Measurements from ENCODE around the gene ANAPC4. TPM values are rescaled to one million over a fixed set of nuclear protein-coding genes. Genes with fewer than 3 reads are reported as not detected.

Gene ANAPC4
- total and polyA plus RNA-seq, 2 of the 8 experiments (the other 6 are each of a cell fraction or from before 2014, with no cell fraction given) = 8.7 to 31.6 TPM

- no peak overlapping the region for H3K4me3 ChIP-seq (ENCODE audit: extremely low read depth in 1 of 4, insufficient read depth in 2 of 4, low read depth in 3 of 4, low read length in 4 of 4)
- H3K9me3 ChIP-seq (ENCODE audit: insufficient read depth in 2 of 2, low read depth in 1 of 2, low read length in 1 of 2) = no peaks in the 10 kb centered on the region
- no peaks in the 10 kb centered on the region for H3K79me2 ChIP-seq (ENCODE audit: control insufficient read depth in 1 of 2, insufficient read depth in 2 of 2, low read length in 2 of 2)
- H3K18ac ChIP-seq (ENCODE audit: extremely low read depth, low read length) = no peak overlapping the region
- H2BK20ac ChIP-seq (ENCODE audit: low read length) = no peak overlapping the region
- no peak overlapping the region for H4K8ac ChIP-seq (ENCODE audit: extremely low read depth, insufficient read depth, low read length)
- no peak overlapping the region for H2BK15ac ChIP-seq (ENCODE audit: low read length)
- H2AK5ac ChIP-seq (ENCODE audit: low read depth, low read length) = no peak overlapping the region
- no peaks in the 10 kb centered on the region for H4K20me1 ChIP-seq (replicated peaks in 1 of 2; ENCODE audit: control insufficient read depth in 1 of 2, insufficient read depth in 2 of 2, low read length in 2 of 2)
- H3K23me2 ChIP-seq (ENCODE audit: low read depth, low read length) = no peaks in the 10 kb centered on the region
- H4K91ac ChIP-seq (replicated peaks; ENCODE audit: insufficient read length, low read length) = no peak overlapping the region
- no peak overlapping the region for H2AFZ ChIP-seq (ENCODE audit: low read length)
- no peak overlapping the region for H2BK12ac ChIP-seq (ENCODE audit: low read depth, low read length)
- TF ChIP-seq RBBP5 (IDR thresholded peaks at IDR 0.05; ENCODE audit: borderline replicate concordance, low read depth, low read length) (no peak), KDM4A (IDR thresholded peaks at IDR 0.05; ENCODE audit: low read depth, low read length, severe bottlenecking) (no peak), SIRT6 (IDR thresholded peaks at IDR 0.05; ENCODE audit: low read length) (no peak), BCL11A (IDR thresholded peaks at IDR 0.05; ENCODE audit: low read depth in 2 of 2, low read length in 2 of 2) (no peak), YY1 (IDR thresholded peaks at IDR 0.05; ENCODE audit: low read depth, low read length) (no peak), CBX5 (IDR thresholded peaks at IDR 0.05; ENCODE audit: low read depth, low read length) (no peak), SIN3A (conservative IDR thresholded peaks at IDR 0.05 in 1 of 2, IDR thresholded peaks at IDR 0.05 in 1 of 2; ENCODE audit: low read depth in 1 of 2, low read length in 2 of 2) (no peak), NRF1 (IDR thresholded peaks at IDR 0.05; ENCODE audit: low read depth, low read length) (no peak), HDAC6 (IDR thresholded peaks at IDR 0.05; ENCODE audit: low read depth, low read length) (no peak)
- WGBS, 2 experiments (ENCODE audit: extremely low coverage in 1 of 2, insufficient coverage in 1 of 2, insufficient read length in 1 of 2, insufficient replicate concordance in 2 of 2, low coverage in 1 of 2, low lambda C conversion rate in 2 of 2, missing lambda C conversion rate in 1 of 2) = 88% methylated on average over 2 of the region's 2 CpGs; no CpG with 5 or more reads in 1 of the 2 experiments
- H3K4ac ChIP-seq (replicated peaks; ENCODE audit: insufficient read length, low read depth, low read length) = no peak overlapping the region
- ChIA-PET POLR2A (ENCODE audit: partially characterized antibody) (no interaction called here), CTCF (ENCODE audit: partially characterized antibody) (interaction anchor here (0.6 to 1.5 kb wide), 6 partner anchors 11 to 367 kb away, joined by 3 read pairs; partner anchors contain the start of gene ZCCHC4)
- H3K4me2 ChIP-seq (ENCODE audit: insufficient read depth in 1 of 2, low read depth in 2 of 2, low read length in 2 of 2) = no peak overlapping the region
- H3K27me3 ChIP-seq (replicated peaks in 1 of 4; ENCODE audit: control insufficient read depth in 3 of 4, extremely low read depth in 1 of 4, insufficient read depth in 3 of 4, low read length in 3 of 4) = no peaks in the 10 kb centered on the region
- no peaks in the 10 kb centered on the region; the same call in 1 of the 2 replicates for H3K79me1 ChIP-seq (ENCODE audit: low read depth, low read length)
- no peak overlapping the region for H4K5ac ChIP-seq (ENCODE audit: insufficient read length, low read depth, low read length)
- no peak overlapping the region for H3K14ac ChIP-seq (ENCODE audit: insufficient read length)
- no peak overlapping the region for H2BK120ac ChIP-seq (replicated peaks; ENCODE audit: low read depth, low read length)
- H3K9ac ChIP-seq (replicated peaks in 1 of 4; ENCODE audit: extremely low read depth in 1 of 4, low read depth in 3 of 4, low read length in 3 of 4) = no peak overlapping the region
- FAIRE-seq (no peak), DNase-seq (ENCODE audit: low read depth in 1 of 2, low spot score in 2 of 2) (no peak)
- H3K27ac ChIP-seq (ENCODE audit: low read depth, low read length) = no peak overlapping the region
- H3K4me1 ChIP-seq (replicated peaks in 1 of 4; ENCODE audit: control insufficient read depth in 3 of 4, insufficient read depth in 4 of 4, low read length in 3 of 4) = no peaks in the 10 kb centered on the region
- H3K56ac ChIP-seq (replicated peaks; ENCODE audit: insufficient read length, low read depth, low read length) = no peak overlapping the region
- no peak overlapping the region for H3K23ac ChIP-seq (ENCODE audit: insufficient read length)
- no peak overlapping the region for H2BK5ac ChIP-seq (ENCODE audit: low read depth, low read length)
- no peaks in the 10 kb centered on the region for H3K36me3 ChIP-seq (ENCODE audit: control insufficient read depth in 2 of 4, insufficient read depth in 4 of 4, low read length in 3 of 4)
These were observed 29.6 kb upstream of the ANAPC4 start for GRCh38 chr4:25347473-25347872.

Measured in H1 (cell line).